ENCODE data around the gene ZNF764.

The ZNF764 gene

GRCh38 chr16:30557957-30558788 is at the start of gene ZNF764:
TSS of gene ZNF764 (minus strand) at chr16:30558374. CDS start at chr16:30558182, 192 bp downstream.
- peak; percentile 98 for DNase-seq (ENCODE audit: low spot score)
- Histone ChIP-seq H3K27ac (ENCODE audit: poor library complexity, severe bottlenecking) (peak within 1 kb of the TSS; percentile 42), H3K36me3 (ENCODE audit: low read depth) (peaks cover 26% of the 10 kb centered on the region), H3K9me3 (ENCODE audit: severe bottlenecking) (no peaks in the 10 kb centered on the region), H3K4me1 (ENCODE audit: insufficient read depth, poor library complexity, severe bottlenecking) (no peaks in the 10 kb centered on the region), H3K4me3 (ENCODE audit: severe bottlenecking) (peak within 1 kb of the TSS; percentile 68), H3K27me3 (ENCODE audit: insufficient read depth, poor library complexity, severe bottlenecking) (no peaks in the 10 kb centered on the region)
- TF ChIP-seq CTCF (IDR thresholded peaks at IDR 0.05; ENCODE audit: poor library complexity, severe bottlenecking): no peak
- ATAC-seq (ENCODE audit: low read depth): peak; percentile 98

GRCh38 chr16:30606004-30606403 is 47.8 kb upstream of the ZNF764 start:
- Histone ChIP-seq H3K4me3 (ENCODE audit: severe bottlenecking) (no peak overlapping the region), H3K4me1 (ENCODE audit: insufficient read depth, poor library complexity, severe bottlenecking) (peaks cover 2% of the 10 kb centered on the region), H3K9me3 (ENCODE audit: severe bottlenecking) (no peaks in the 10 kb centered on the region), H3K27me3 (ENCODE audit: insufficient read depth, poor library complexity, severe bottlenecking) (no peaks in the 10 kb centered on the region), H3K36me3 (ENCODE audit: low read depth) (peaks cover 52% of the 10 kb centered on the region), H3K27ac (ENCODE audit: poor library complexity, severe bottlenecking) (no peak overlapping the region)
- ATAC-seq (ENCODE audit: low read depth) (no peak), DNase-seq (ENCODE audit: low spot score) (no peak)
- TF ChIP-seq CTCF (IDR thresholded peaks at IDR 0.05; ENCODE audit: poor library complexity, severe bottlenecking): no peak

GRCh38 chr16:30605158-30605557 is 47.0 kb upstream of the ZNF764 start:
- Histone ChIP-seq H3K4me3 (ENCODE audit: severe bottlenecking) (no peak overlapping the region), H3K9me3 (ENCODE audit: severe bottlenecking) (no peaks in the 10 kb centered on the region), H3K4me1 (ENCODE audit: insufficient read depth, poor library complexity, severe bottlenecking) (no peaks in the 10 kb centered on the region), H3K36me3 (ENCODE audit: low read depth) (peaks cover 52% of the 10 kb centered on the region), H3K27ac (ENCODE audit: poor library complexity, severe bottlenecking) (no peak overlapping the region), H3K27me3 (ENCODE audit: insufficient read depth, poor library complexity, severe bottlenecking) (no peaks in the 10 kb centered on the region)
- TF ChIP-seq CTCF (IDR thresholded peaks at IDR 0.05; ENCODE audit: poor library complexity, severe bottlenecking): no peak
- ATAC-seq (ENCODE audit: low read depth) (no peak), DNase-seq (ENCODE audit: low spot score) (no peak)

- H3K4me1 ChIP-seq (ENCODE audit: insufficient read depth, poor library complexity, severe bottlenecking): no peaks in the 10 kb centered on the region
- H3K27ac ChIP-seq (ENCODE audit: poor library complexity, severe bottlenecking): no peak overlapping the region
- DNase-seq (ENCODE audit: low spot score) (no peak), ATAC-seq (ENCODE audit: low read depth) (no peak)
- TF ChIP-seq CTCF (IDR thresholded peaks at IDR 0.05; ENCODE audit: poor library complexity, severe bottlenecking): no peak
- no peaks in the 10 kb centered on the region for H3K27me3 ChIP-seq (ENCODE audit: insufficient read depth, poor library complexity, severe bottlenecking)
- no peak overlapping the region for H3K4me3 ChIP-seq (ENCODE audit: severe bottlenecking)
- peaks cover 52% of the 10 kb centered on the region for H3K36me3 ChIP-seq (ENCODE audit: low read depth)
- no peaks in the 10 kb centered on the region for H3K9me3 ChIP-seq (ENCODE audit: severe bottlenecking)
These were observed 46.3 kb upstream of the ZNF764 start for GRCh38 chr16:30604316-30604947.

GRCh38 chr16:30603945-30604315 is 45.8 kb upstream of the ZNF764 start:
- Histone ChIP-seq H3K9me3 (ENCODE audit: severe bottlenecking) (no peaks in the 10 kb centered on the region), H3K4me1 (ENCODE audit: insufficient read depth, poor library complexity, severe bottlenecking) (no peaks in the 10 kb centered on the region), H3K36me3 (ENCODE audit: low read depth) (peaks cover 52% of the 10 kb centered on the region), H3K27ac (ENCODE audit: poor library complexity, severe bottlenecking) (no peak overlapping the region), H3K4me3 (ENCODE audit: severe bottlenecking) (no peak overlapping the region), H3K27me3 (ENCODE audit: insufficient read depth, poor library complexity, severe bottlenecking) (no peaks in the 10 kb centered on the region)
- no peak for TF ChIP-seq CTCF (IDR thresholded peaks at IDR 0.05; ENCODE audit: poor library complexity, severe bottlenecking)
- DNase-seq (ENCODE audit: low spot score) (no peak), ATAC-seq (ENCODE audit: low read depth) (no peak)

Measured in RWPE2 (cell line).